GM12891 (cell line): ENCODE results near the gene MGAT5.
A peak's percentile ranks its signal among the peaks of the same experiment; 100 is the strongest.

Source experiments
- POLR2A ChIP-seq: IDR thresholded peaks from 2 replicates; pipeline ENCODE4 v1.6.1; 2011; ENCODE audit warnings: low read depth, low read length, control low read depth
- POLR2AphosphoS5 ChIP-seq: IDR thresholded peaks from 2 replicates; pipeline ENCODE4 v1.6.1; 2011; ENCODE audit warnings: low read depth, low read length, control low read depth
- SPI1 ChIP-seq: IDR thresholded peaks from 2 replicates; pipeline ENCODE4 v1.6.1; 2011; ENCODE audit warnings: low read depth, low read length, control low read depth

GRCh38 chr2:134287323-134287722 lies 33.5 kb downstream of the MGAT5 start:
- TF ChIP-seq SPI1 (0 out of 2 replicates have a peak, but pooled peaks have one; percentile 6), POLR2AphosphoS5 (no peak), POLR2A (no peak)
